GM06990 (cell line): ENCODE results near the gene DZANK1.
"Not testable (repeated sequence)": the region's sequence is repeated elsewhere in the genome, so short reads cannot be mapped to it uniquely, and the experiment has no call there.

ENCODE experiments used
- DNase-seq: peaks from one replicate; pipeline ENCODE4 v3.0.0-alpha.2; 2011; ENCODE audit not compliant: insufficient read length; ENCODE audit errors: extremely low read depth
- H3K27me3 ChIP-seq: replicated peaks from 2 replicates; pipeline ENCODE4 v1.6.0; 2011; ENCODE audit warnings: low read length; ENCODE audit not compliant: control insufficient read depth, insufficient read depth
- H3K36me3 ChIP-seq: 2 replicates; pipeline ENCODE4 v1.5.1; 2011; ENCODE audit warnings: low read length; ENCODE audit not compliant: control insufficient read depth, insufficient read depth
- H3K4me3 ChIP-seq: replicated peaks from 2 replicates; pipeline ENCODE4 v1.5.1; 2011; ENCODE audit warnings: low read depth, mild to moderate bottlenecking, control low read depth, low read length
- CTCF ChIP-seq: IDR thresholded peaks from 2 replicates; pipeline ENCODE4 v1.5.1; 2011; ENCODE audit warnings: low read length, control low read depth, mild to moderate bottlenecking, inconsistent platforms; ENCODE audit not compliant: insufficient read depth, poor library complexity, severe bottlenecking

The DZANK1 gene

GRCh38 chr20:18507218-18508191 is 40.7 kb upstream of the DZANK1 start, which contains the start of gene SEC23B:
SEC23B (plus strand) TSS chr20:18507940; CDS start chr20:18510836, 2,896 bp downstream.
- peak; percentile 99 for DNase-seq
- Histone ChIP-seq H3K27me3 (no peaks in the 10 kb centered on the region), H3K36me3 (no peaks in the 10 kb centered on the region), H3K4me3 (peak within 1 kb of the TSS; percentile 96)
- no peak for TF ChIP-seq CTCF

GRCh38 chr20:18506744-18507143 is 39.9 kb upstream of the DZANK1 start:
- no peaks in the 10 kb centered on the region for H3K27me3 ChIP-seq
- no peak for DNase-seq
- H3K36me3 ChIP-seq = no peaks in the 10 kb centered on the region
- no peak for TF ChIP-seq CTCF
- peak overlapping the region; percentile 96 for H3K4me3 ChIP-seq

GRCh38 chr20:18504479-18505060 is 37.7 kb upstream of the DZANK1 start:
- no peak for TF ChIP-seq CTCF
- no peak for DNase-seq
- H3K4me3 ChIP-seq = peak overlapping the region; percentile 22
- no peaks in the 10 kb centered on the region for H3K27me3 ChIP-seq
- H3K36me3 ChIP-seq = no peaks in the 10 kb centered on the region

DNA sequence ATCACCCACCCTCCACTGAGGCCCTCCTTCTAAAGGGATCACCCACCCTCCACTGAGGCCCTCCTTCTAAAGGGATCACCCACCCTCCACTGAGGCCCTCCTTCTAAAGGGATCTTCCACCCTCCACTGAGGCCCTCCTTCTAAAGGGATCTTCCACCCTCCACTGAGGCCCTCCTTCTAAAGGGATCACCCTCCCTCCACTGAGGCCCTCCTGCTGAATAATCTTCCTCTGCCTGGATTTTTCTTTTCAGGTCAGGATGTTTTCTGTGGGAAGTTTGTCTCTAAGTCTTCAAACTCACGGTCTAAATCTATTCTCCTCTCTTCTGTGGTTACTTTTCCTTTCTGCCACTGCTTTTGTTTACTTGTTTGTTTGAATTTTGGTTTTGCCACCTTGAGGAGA is 34.8 kb upstream of the DZANK1 start:
- H3K27me3 ChIP-seq, H3K4me3 ChIP-seq, DNase-seq, H3K36me3 ChIP-seq: not testable (repeated sequence)

- no peak overlapping the region for H3K4me3 ChIP-seq
- TF ChIP-seq CTCF = no peak
- peaks cover 3% of the 10 kb centered on the region for H3K36me3 ChIP-seq
- DNase-seq = no peak
- H3K27me3 ChIP-seq = no peaks in the 10 kb centered on the region
Observed at GRCh38 chr20:18497603-18498002, 30.8 kb upstream of the DZANK1 start.
